Endodermal cell (in vitro differentiated cells): ENCODE results near the gene UBC. TPM values are rescaled to one million over a fixed set of nuclear protein-coding genes. Genes with fewer than 3 reads are reported as not detected.
A peak's percentile ranks its signal among the peaks of the same experiment; 100 is the strongest.

Experiments
- DNase-seq: peaks from one replicate; pipeline ENCODE4 v3.0.0-alpha.2; 2017
- H3K27ac ChIP-seq: 2 replicates; pipeline ENCODE4 v1.5.1; 2013; ENCODE audit warnings: mild to moderate bottlenecking, low read depth, low read length, moderate library complexity
- H3K27me3 ChIP-seq: 2 replicates; pipeline ENCODE4 v1.6.1; 2013; ENCODE audit warnings: mild to moderate bottlenecking, low read length, moderate library complexity; ENCODE audit not compliant: insufficient read depth, control insufficient read depth, poor library complexity, severe bottlenecking
- H3K36me3 ChIP-seq: 2 replicates; pipeline ENCODE4 v1.7.0; 2013; ENCODE audit warnings: mild to moderate bottlenecking, low read length, moderate library complexity; ENCODE audit not compliant: control insufficient read depth, insufficient read depth
- H3K4me1 ChIP-seq: one replicate; pipeline ENCODE4 v1.7.0; 2013; ENCODE audit warnings: low read length; ENCODE audit not compliant: control insufficient read depth, insufficient read depth
- H3K4me3 ChIP-seq: 2 replicates; pipeline ENCODE4 v1.5.1; 2013; ENCODE audit warnings: mild to moderate bottlenecking, low read length, moderate library complexity
- H3K9ac ChIP-seq: 2 replicates; pipeline ENCODE4 v1.6.1; 2013; ENCODE audit warnings: mild to moderate bottlenecking, low read length, moderate library complexity; ENCODE audit not compliant: poor library complexity, severe bottlenecking; ENCODE audit errors: extremely low read depth
- H3K9me3 ChIP-seq: 2 replicates; pipeline ENCODE4 v1.6.1; 2013; ENCODE audit warnings: mild to moderate bottlenecking, low read length, moderate library complexity; ENCODE audit not compliant: control insufficient read depth
- H3K27ac Mint-ChIP-seq: 2 replicates; pipeline ENCODE4 v1.8.0; 2020; ENCODE audit warnings: mixed read lengths
- H3K27me3 Mint-ChIP-seq: 2 replicates; pipeline ENCODE4 v1.8.0; 2021; ENCODE audit warnings: mild to moderate bottlenecking, mixed read lengths; ENCODE audit not compliant: insufficient read depth
- H3K36me3 Mint-ChIP-seq: 2 replicates; pipeline ENCODE4 v1.8.0; 2020; ENCODE audit warnings: low read depth, mixed read lengths
- H3K4me1 Mint-ChIP-seq: 2 replicates; pipeline ENCODE4 v1.8.0; 2020; ENCODE audit warnings: mixed read lengths
- H3K4me3 Mint-ChIP-seq: 2 replicates; pipeline ENCODE4 v1.8.0; 2020; ENCODE audit warnings: mild to moderate bottlenecking, moderate library complexity, mixed read lengths
- H3K9me3 Mint-ChIP-seq: 2 replicates; pipeline ENCODE4 v1.8.0; 2020; ENCODE audit warnings: mild to moderate bottlenecking, mixed read lengths
- whole genome bisulfite sequencing, 2 experiments: methylation state at CpG; one replicate each; pipeline versions ENCODE4 v1.1.5 to v1.1.7; 2013; ENCODE audit warnings: missing lambda C conversion rate in 2 of 2, mixed read lengths in 1 of 2; ENCODE audit not compliant: insufficient coverage in 1 of 2, insufficient read length in 1 of 2; 5-methylcytosine and 5-hydroxymethylcytosine counted together
- total RNA-seq, 2 donors: library from RNA; stranded (reverse); fragmentation: NEBNext Ultra II Directional in 1 of 2; extraction: Animal tissue kit (Norgen Biotek cat#: 25700) in 1 of 2; gene quantifications; 2 replicates in 1 of 2; 3 replicates in 1 of 2; pipeline ENCODE4 v1.2.1, GENCODE V29; 2021
- TF ChIP-seq, protein P1 (sequence below): fragments of 200-600 bp; sonication (generic); conservative IDR thresholded peaks from 2 replicates; pipeline ENCODE4 v1.5.0; 2021; ENCODE audit warnings: antibody characterized with exemption, mild to moderate bottlenecking

Gene UBC
- total RNA-seq, 2 donors from 2014 or later = 580 to 625 TPM

DNA sequence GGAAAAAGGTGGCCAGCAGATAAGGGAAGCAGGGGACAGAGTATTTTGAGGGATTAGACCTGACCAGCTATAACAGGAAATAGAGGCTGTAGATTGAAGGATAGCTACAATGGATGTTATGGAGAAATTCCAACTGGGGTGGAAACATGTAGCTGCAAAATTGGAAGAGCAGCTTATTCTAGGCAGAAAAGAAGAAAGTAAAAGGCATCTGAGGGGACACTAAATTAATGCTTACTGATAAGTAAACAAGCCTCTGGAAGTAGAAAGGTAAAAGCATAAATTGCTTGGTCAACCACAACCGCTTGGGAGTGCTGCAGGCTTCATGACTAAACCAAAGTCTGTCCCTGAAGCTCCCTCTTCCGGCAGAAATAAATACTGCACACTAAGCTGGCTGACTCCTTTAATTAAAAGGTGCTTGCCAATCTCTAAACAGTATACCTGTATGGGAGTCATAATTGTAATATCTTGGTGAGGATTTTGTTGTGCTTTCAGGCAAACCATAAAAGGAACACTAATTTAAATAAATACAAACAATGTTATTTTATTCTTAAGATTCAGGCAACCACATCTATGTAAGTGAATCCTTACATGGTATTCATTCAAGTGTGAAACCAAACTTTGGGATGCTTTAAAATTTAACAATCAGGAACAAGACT, 7.7 kb downstream of the UBC start:
- whole genome bisulfite sequencing, 2 experiments = 0 to 2% methylated on average over 1 to 2 of the region's 2 CpGs
- H3K4me3 ChIP-seq = no peak overlapping the region
- no peak overlapping the region for H3K9ac ChIP-seq
- no peaks in the 10 kb centered on the region for H3K9me3 ChIP-seq
- Mint-ChIP-seq H3K9me3 (no peaks in the 10 kb centered on the region), H3K4me1 (peaks cover 12% of the 10 kb centered on the region), H3K27me3 (no peaks in the 10 kb centered on the region), H3K36me3 (peaks cover 15% of the 10 kb centered on the region), H3K4me3 (no peak overlapping the region), H3K27ac (no peak overlapping the region)
- DNase-seq = peak; percentile 98
- TF ChIP-seq, protein P1, sequence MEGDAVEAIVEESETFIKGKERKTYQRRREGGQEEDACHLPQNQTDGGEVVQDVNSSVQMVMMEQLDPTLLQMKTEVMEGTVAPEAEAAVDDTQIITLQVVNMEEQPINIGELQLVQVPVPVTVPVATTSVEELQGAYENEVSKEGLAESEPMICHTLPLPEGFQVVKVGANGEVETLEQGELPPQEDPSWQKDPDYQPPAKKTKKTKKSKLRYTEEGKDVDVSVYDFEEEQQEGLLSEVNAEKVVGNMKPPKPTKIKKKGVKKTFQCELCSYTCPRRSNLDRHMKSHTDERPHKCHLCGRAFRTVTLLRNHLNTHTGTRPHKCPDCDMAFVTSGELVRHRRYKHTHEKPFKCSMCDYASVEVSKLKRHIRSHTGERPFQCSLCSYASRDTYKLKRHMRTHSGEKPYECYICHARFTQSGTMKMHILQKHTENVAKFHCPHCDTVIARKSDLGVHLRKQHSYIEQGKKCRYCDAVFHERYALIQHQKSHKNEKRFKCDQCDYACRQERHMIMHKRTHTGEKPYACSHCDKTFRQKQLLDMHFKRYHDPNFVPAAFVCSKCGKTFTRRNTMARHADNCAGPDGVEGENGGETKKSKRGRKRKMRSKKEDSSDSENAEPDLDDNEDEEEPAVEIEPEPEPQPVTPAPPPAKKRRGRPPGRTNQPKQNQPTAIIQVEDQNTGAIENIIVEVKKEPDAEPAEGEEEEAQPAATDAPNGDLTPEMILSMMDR = peak; percentile 98
- H3K4me1 ChIP-seq = no peaks in the 10 kb centered on the region
- H3K27me3 ChIP-seq = no peaks in the 10 kb centered on the region
- peaks cover 16% of the 10 kb centered on the region for H3K36me3 ChIP-seq
- H3K27ac ChIP-seq = no peak overlapping the region

DNA sequence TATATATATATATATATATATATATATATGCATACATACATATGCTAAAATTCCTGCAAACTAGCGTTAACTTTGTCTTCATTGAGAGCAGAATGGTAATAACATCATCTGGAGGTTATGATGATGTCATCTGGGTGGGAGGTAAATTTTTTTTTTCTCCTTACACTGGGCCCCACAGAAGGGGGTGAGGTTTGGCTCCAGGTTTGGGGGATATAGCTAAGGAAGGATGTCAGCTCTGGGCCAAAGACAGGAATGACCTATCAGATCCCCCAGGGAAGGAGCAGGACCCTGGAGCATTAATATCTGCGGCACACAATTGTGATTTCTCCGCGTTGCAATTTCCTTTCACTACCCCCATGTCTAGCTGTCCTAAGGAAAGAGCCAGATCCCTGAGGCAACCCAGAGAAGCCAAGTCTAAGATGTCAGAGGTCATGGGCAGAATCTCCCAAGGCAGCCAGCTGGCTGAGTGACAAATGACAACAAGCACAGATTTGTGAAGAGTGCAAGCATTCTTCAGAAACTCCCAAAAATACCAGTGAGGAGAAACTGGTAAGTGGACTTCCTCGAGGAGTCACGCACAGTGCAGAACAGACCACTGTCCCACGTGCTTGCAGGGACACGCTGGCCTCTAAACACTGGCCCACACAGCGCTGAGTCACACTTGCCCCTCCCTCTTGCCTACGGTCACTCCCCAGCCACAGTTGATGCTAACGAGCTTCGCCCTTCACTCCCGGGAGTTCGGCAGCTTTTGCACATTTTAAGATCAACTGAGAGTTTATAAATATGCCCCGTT, 9.9 kb downstream of the UBC start:
- Mint-ChIP-seq H3K4me1 (peaks cover 7% of the 10 kb centered on the region), H3K9me3 (no peaks in the 10 kb centered on the region), H3K27ac (peak overlapping the region; percentile 2), H3K4me3 (no peak overlapping the region), H3K27me3 (no peaks in the 10 kb centered on the region), H3K36me3 (no peaks in the 10 kb centered on the region)
- Histone ChIP-seq H3K9me3 (no peaks in the 10 kb centered on the region), H3K9ac (no peak overlapping the region), H3K4me3 (no peak overlapping the region), H3K4me1 (no peaks in the 10 kb centered on the region), H3K27me3 (no peaks in the 10 kb centered on the region), H3K27ac (no peak overlapping the region), H3K36me3 (no peaks in the 10 kb centered on the region)
- peak; percentile 86 for DNase-seq
- 49 to 56% methylated on average over 14 to 15 of the region's 15 CpGs for WGBS, 2 experiments
- TF ChIP-seq, protein P1 = no peak

GRCh38 chr12:124902916-124903315, 11.5 kb downstream of the UBC start:
- Histone ChIP-seq H3K27me3 (no peaks in the 10 kb centered on the region), H3K27ac (no peak overlapping the region), H3K9me3 (no peaks in the 10 kb centered on the region), H3K4me3 (no peak overlapping the region), H3K4me1 (no peaks in the 10 kb centered on the region), H3K9ac (no peak overlapping the region), H3K36me3 (no peaks in the 10 kb centered on the region)
- Mint-ChIP-seq H3K4me3 (no peak overlapping the region), H3K36me3 (no peaks in the 10 kb centered on the region), H3K27ac (no peak overlapping the region), H3K27me3 (no peaks in the 10 kb centered on the region), H3K9me3 (no peaks in the 10 kb centered on the region), H3K4me1 (peaks cover 7% of the 10 kb centered on the region)
- 93 to 98% methylated on average over 6 of the region's 6 CpGs for WGBS, 2 experiments
- TF ChIP-seq, protein P1 = no peak
- no peak for DNase-seq
